Measurements from ENCODE around the gene CDH2.

Gene CDH2

DNA sequence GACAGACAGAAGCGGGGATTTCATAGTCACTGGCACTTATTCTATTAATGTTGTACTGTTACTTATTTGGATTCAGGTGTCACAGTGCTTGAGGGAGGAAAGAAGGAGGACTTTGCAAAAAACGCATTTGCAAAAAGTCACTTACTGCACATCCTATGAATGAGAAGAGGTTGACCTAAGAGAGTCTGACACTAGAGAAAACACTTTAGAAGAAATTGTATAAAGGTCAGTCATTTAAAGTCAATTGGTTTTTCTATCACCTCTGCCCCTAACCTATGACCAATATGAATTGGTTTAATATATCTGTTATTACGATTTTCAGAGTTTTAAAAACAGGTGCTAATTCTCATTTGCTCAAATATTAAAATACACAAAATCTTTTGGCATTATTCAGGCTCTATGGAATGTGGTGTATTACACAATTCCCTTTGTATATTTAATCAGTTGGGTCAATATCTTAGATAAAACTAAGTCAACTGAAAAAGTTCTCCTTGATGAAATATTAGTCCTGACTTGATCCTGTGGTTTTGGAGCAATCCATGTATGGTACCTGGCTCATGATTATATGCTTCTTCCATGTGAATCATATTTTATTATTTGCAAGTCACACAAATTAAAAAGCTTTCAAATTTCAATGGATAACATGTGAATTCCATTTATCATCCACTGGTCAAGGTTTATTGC, 157.4 kb downstream of the CDH2 start:
- H3K4me3 ChIP-seq (ENCODE audit: low read length) = no peak overlapping the region
- DNase-seq (ENCODE audit: low read depth) = no peak
- TF ChIP-seq CTCF (conservative IDR thresholded peaks at IDR 0.05; ENCODE audit: low read length) = no peak

GRCh38 chr18:28018351-28018750, 158.6 kb downstream of the CDH2 start:
- H3K4me3 ChIP-seq (ENCODE audit: low read length) = no peak overlapping the region
- DNase-seq (ENCODE audit: low read depth) = peak; percentile 33
- TF ChIP-seq CTCF (conservative IDR thresholded peaks at IDR 0.05; ENCODE audit: low read length) = no peak

DNA sequence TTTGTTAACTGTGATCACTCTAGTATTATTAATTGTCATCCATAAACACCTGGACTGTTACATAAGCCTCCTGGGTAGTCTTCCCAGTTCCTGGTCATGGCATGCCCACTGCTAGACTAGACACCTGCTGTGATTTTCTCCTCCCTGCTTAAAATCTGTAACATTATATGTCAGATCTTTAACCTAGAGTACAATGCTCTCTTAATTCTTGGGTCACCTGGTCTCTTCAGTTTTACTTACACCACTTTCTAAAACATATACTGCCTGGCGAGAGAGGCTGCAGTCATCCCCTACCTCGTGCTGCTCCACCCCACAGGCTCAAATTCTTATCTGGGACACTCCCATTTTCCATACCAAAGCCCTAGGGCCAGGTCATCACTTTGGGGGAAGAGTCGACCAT, 161.3 kb downstream of the CDH2 start:
- DNase-seq (ENCODE audit: low read depth) = no peak
- H3K4me3 ChIP-seq (ENCODE audit: low read length) = no peak overlapping the region
- TF ChIP-seq CTCF (conservative IDR thresholded peaks at IDR 0.05; ENCODE audit: low read length) = no peak

DNA sequence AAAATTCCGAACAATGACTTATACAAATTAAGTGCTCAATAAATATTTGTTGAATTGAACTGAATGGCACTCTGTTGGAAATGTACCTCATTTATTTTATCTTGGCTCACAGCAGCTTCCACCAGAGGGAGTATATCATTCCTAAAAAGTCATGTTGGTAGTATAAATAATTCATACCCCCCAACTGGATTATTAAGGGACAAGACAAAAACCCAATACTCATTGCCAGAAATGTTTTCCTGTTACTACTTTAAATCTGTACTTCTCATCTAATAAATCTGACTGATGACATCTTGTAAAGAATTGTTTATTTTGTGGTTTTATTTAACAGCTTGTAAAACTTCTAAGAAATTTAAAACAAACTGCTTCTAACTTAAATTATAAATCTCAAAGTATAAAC, 163.9 kb downstream of the CDH2 start:
- peak; percentile 66 for TF ChIP-seq CTCF (conservative IDR thresholded peaks at IDR 0.05; ENCODE audit: low read length)
- peak; percentile 34 for DNase-seq (ENCODE audit: low read depth)

DNA sequence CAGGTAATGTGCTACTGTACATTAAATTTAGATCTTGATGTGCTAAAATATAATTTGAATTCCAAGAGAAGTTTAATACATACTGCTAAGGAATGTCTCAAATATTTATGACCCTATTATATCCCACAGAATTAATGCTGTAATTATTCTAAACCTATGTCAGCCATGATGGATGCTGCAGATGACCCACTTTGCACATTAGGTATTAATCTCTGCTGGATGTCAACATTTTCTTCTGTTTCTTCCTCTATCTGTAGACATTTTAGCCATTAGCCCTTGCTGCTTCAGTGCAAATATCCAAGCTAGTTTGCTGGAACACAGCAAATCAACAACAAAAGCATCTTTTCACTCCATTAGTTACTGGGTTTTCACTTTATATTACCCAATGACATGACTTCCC, 164.6 kb downstream of the CDH2 start:
- no peak for TF ChIP-seq CTCF (conservative IDR thresholded peaks at IDR 0.05; ENCODE audit: low read length)
- no peak for DNase-seq (ENCODE audit: low read depth)
- no peak overlapping the region for H3K4me3 ChIP-seq (ENCODE audit: low read length)

More for the DNA sequence above, 163.9 kb downstream of the CDH2 start:
- no peak overlapping the region for H3K4me3 ChIP-seq (ENCODE audit: low read length)

GRCh38 chr18:28009589-28009988, 167.3 kb downstream of the CDH2 start:
- no peak for DNase-seq (ENCODE audit: low read depth)
- TF ChIP-seq CTCF (conservative IDR thresholded peaks at IDR 0.05; ENCODE audit: low read length) = no peak
- H3K4me3 ChIP-seq (ENCODE audit: low read length) = no peak overlapping the region

- peak; percentile 48 for DNase-seq (ENCODE audit: low read depth)
- H3K4me3 ChIP-seq (ENCODE audit: low read length) = no peak overlapping the region
- TF ChIP-seq CTCF (conservative IDR thresholded peaks at IDR 0.05; ENCODE audit: low read length) = no peak
These were observed 169.1 kb downstream of the CDH2 start for GRCh38 chr18:28007841-28008240.
